DND-41 (cell line): ENCODE results near the gene CATSPERZ.
A peak's percentile ranks its signal among the peaks of the same experiment; 100 is the strongest.

ENCODE experiments used
- ATAC-seq: fragments of 200-7000 bp; cut with Tn5 transposase; 3 replicates; pipeline ENCODE4 v1.9.1; 2021; ENCODE audit warnings: low read depth; ENCODE audit not compliant: insufficient read depth
- DNase-seq: peaks from one replicate; pipeline ENCODE4 v3.0.0-alpha.2; 2020
- H2AFZ ChIP-seq: 2 replicates; pipeline ENCODE4 v1.6.0; 2012; ENCODE audit warnings: low read depth, low read length
- H3K27ac ChIP-seq: 2 replicates; pipeline ENCODE4 v1.5.1; 2012; ENCODE audit warnings: low read length, inconsistent platforms
- H3K27me3 ChIP-seq: fragments of 200-600 bp; sonication (generic); 2 replicates; pipeline ENCODE4 v1.6.0; 2012; ENCODE audit warnings: low read length, mild to moderate bottlenecking, inconsistent platforms; ENCODE audit not compliant: insufficient read depth, poor library complexity
- H3K36me3 ChIP-seq: 2 replicates; pipeline ENCODE4 v1.5.1; 2012; ENCODE audit warnings: low read length, inconsistent platforms; ENCODE audit not compliant: insufficient read depth
- H3K4me1 ChIP-seq: 2 replicates; pipeline ENCODE4 v1.5.1; 2012; ENCODE audit warnings: mild to moderate bottlenecking, low read length; ENCODE audit not compliant: insufficient read depth
- H3K4me2 ChIP-seq: 2 replicates; pipeline ENCODE4 v1.6.0; 2012; ENCODE audit warnings: mild to moderate bottlenecking, moderate library complexity, low read length, inconsistent platforms; ENCODE audit not compliant: insufficient read depth
- H3K4me3 ChIP-seq, 2 experiments: fragments of 200-600 bp in 1 of 2; shearing (Covaris generic) in 1 of 2; 2 replicates each; pipeline ENCODE4 v1.5.1; 2012 to 2016; ENCODE audit warnings: inconsistent platforms in 2 of 2, low read length in 2 of 2, mild to moderate bottlenecking in 2 of 2, low read depth in 1 of 2, moderate library complexity in 1 of 2
- H3K79me2 ChIP-seq: 2 replicates; pipeline ENCODE4 v1.6.0; 2012; ENCODE audit warnings: low read length, inconsistent platforms; ENCODE audit not compliant: insufficient read depth
- H3K9ac ChIP-seq: 2 replicates; pipeline ENCODE4 v1.6.0; 2012; ENCODE audit warnings: low read depth, mild to moderate bottlenecking, inconsistent platforms, low read length, moderate library complexity
- H3K9me3 ChIP-seq: 2 replicates; pipeline ENCODE4 v1.5.1; 2012; ENCODE audit warnings: low read length, moderate library complexity, mild to moderate bottlenecking, inconsistent platforms; ENCODE audit not compliant: insufficient read depth, severe bottlenecking
- H4K20me1 ChIP-seq: 2 replicates; pipeline ENCODE4 v1.6.0; 2012; ENCODE audit warnings: low read length; ENCODE audit not compliant: insufficient read depth
- CTCF ChIP-seq: IDR thresholded peaks from 2 replicates; pipeline ENCODE4 v1.5.1; 2012; ENCODE audit warnings: borderline replicate concordance, low read length, moderate library complexity, mild to moderate bottlenecking; ENCODE audit not compliant: poor library complexity, severe bottlenecking; ENCODE audit errors: extremely low read depth
- EZH2 ChIP-seq: IDR thresholded peaks from 3 replicates; pipeline ENCODE4 v1.6.1; 2012; ENCODE audit warnings: borderline replicate concordance, low read depth, mild to moderate bottlenecking, moderate library complexity, low read length, inconsistent platforms; ENCODE audit not compliant: severe bottlenecking

Gene CATSPERZ

DNA sequence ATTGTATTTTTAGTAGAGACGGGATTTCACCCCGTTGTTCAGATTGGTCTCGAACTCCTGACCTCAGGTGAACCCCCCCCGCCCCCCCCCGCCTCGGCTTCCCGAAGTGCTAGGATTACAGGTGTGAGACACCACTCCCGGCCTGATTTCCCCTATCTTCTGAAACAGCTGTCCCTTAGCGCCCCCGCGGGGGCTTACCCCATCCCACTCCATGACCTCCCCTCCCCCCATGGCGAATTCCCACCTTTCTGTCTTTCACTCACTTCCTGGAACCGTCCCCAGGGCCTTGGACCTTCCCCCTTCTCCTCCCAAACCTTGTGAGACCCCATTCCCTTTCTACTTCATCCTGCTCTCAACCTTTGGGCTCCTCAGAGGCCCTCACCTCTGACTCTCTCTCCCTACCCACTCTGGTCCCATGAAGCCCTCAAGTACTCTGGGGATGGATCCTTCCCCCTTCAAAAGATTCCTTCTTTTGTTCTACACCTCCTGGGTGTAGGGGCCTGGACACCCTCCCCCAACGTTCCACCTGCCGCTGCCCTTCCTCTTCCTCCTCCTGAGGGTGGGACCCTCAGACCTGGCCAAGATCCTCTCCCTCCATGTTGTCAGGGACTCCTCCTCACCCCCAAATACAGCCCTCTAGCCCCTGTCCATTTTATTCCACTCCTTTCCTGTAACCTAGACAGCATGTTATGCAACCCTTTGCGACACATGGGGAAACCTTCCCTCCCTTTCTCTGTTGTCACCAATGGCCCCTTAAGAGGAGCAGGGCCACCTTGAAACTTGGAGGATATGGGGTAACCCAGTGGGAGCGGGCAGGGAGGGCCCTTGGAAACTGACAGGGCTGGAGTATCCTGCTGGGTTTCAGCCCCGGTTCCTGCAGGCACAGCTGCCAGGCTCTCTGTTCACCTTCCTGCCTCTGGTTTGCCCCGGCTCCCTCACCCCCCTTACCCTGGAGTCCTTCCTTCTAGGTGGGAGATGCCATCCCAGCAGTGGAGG is 18.9 kb downstream of the CATSPERZ start:
- no peak for DNase-seq
- no peaks in the 10 kb centered on the region for H3K27me3 ChIP-seq
- H4K20me1 ChIP-seq: peaks cover 15% of the 10 kb centered on the region
- no peak for ATAC-seq
- peak overlapping the region; percentile 91; the same call in 1 of the 2 replicates for H2AFZ ChIP-seq
- peaks cover 42% of the 10 kb centered on the region for H3K36me3 ChIP-seq
- H3K4me2 ChIP-seq: peak overlapping the region; percentile 66
- H3K9me3 ChIP-seq: no peaks in the 10 kb centered on the region
- H3K79me2 ChIP-seq: peaks cover 40% of the 10 kb centered on the region
- TF ChIP-seq EZH2 (no peak), CTCF (no peak)
- peak overlapping the region; percentile 52 to 71; a peak in 3 of 4 replicates for H3K4me3 ChIP-seq
- H3K27ac ChIP-seq: peak overlapping the region; percentile 91
- peak overlapping the region; percentile 87 for H3K9ac ChIP-seq
- peaks cover 47% of the 10 kb centered on the region for H3K4me1 ChIP-seq

GRCh38 chr11:64320556-64320955 is 20.4 kb downstream of the CATSPERZ start:
- no peak overlapping the region for H3K4me3 ChIP-seq
- H3K36me3 ChIP-seq: peaks cover 27% of the 10 kb centered on the region
- H3K9ac ChIP-seq: no peak overlapping the region
- H3K27ac ChIP-seq: no peak overlapping the region
- H3K79me2 ChIP-seq: peaks cover 33% of the 10 kb centered on the region
- H3K9me3 ChIP-seq: no peaks in the 10 kb centered on the region
- H3K4me2 ChIP-seq: no peak overlapping the region; the same call in 1 of the 2 replicates
- DNase-seq (no peak), ATAC-seq (no peak)
- H4K20me1 ChIP-seq: peaks cover 15% of the 10 kb centered on the region
- no peaks in the 10 kb centered on the region for H3K27me3 ChIP-seq
- peaks cover 40% of the 10 kb centered on the region for H3K4me1 ChIP-seq
- TF ChIP-seq CTCF: no peak
- no peak for TF ChIP-seq EZH2
- no peak overlapping the region for H2AFZ ChIP-seq

GRCh38 chr11:64321026-64321425 is 20.9 kb downstream of the CATSPERZ start:
- peaks cover 22% of the 10 kb centered on the region for H3K36me3 ChIP-seq
- no peak overlapping the region for H3K9ac ChIP-seq
- peaks cover 29% of the 10 kb centered on the region for H3K79me2 ChIP-seq
- TF ChIP-seq EZH2 (no peak), CTCF (no peak)
- peaks cover 35% of the 10 kb centered on the region for H3K4me1 ChIP-seq
- H4K20me1 ChIP-seq: peaks cover 14% of the 10 kb centered on the region
- ATAC-seq (no peak), DNase-seq (no peak)
- no peak overlapping the region for H3K27ac ChIP-seq
- H2AFZ ChIP-seq: no peak overlapping the region
- no peaks in the 10 kb centered on the region for H3K27me3 ChIP-seq
- H3K4me3 ChIP-seq: no peak overlapping the region
- H3K9me3 ChIP-seq: no peaks in the 10 kb centered on the region
- H3K4me2 ChIP-seq: no peak overlapping the region
